GM23338 (cell line): ENCODE results near the gene DSG3. TPM values are rescaled to one million over a fixed set of nuclear protein-coding genes. Genes with fewer than 3 reads are reported as not detected.

ENCODE experiments used
- ATAC-seq: fragments of 200-7000 bp; cut with Tn5 transposase; 3 replicates; pipeline ENCODE4 v1.9.1; 2020
- DNase-seq: peaks from one replicate; pipeline ENCODE4 v3.0.0-alpha.2; 2015; ENCODE audit warnings: low spot score
- H2AFZ ChIP-seq: fragments of 200-600 bp; sonication (generic); 2 replicates; pipeline ENCODE4 v1.8.0; 2016; ENCODE audit warnings: antibody characterized with exemption, mild to moderate bottlenecking, moderate library complexity
- H3F3A ChIP-seq: fragments of 200-600 bp; sonication (generic); replicated peaks from 2 replicates; pipeline ENCODE4 v1.8.0; 2017; ENCODE audit warnings: antibody characterized with exemption, mixed run types, low read depth
- H3K27ac ChIP-seq: fragments of 200-600 bp; sonication (generic); 2 replicates; pipeline ENCODE4 v1.6.1; 2016; ENCODE audit warnings: low read depth
- H3K27me3 ChIP-seq: fragments of 200-600 bp; sonication (generic); 2 replicates; pipeline ENCODE4 v1.8.0; 2016; ENCODE audit warnings: mild to moderate bottlenecking, mixed run types, moderate library complexity; ENCODE audit not compliant: insufficient read depth
- H3K36me3 ChIP-seq: fragments of 200-600 bp; sonication (generic); 2 replicates; pipeline ENCODE4 v1.8.0; 2016; ENCODE audit warnings: mild to moderate bottlenecking; ENCODE audit not compliant: insufficient read depth
- H3K4me1 ChIP-seq: fragments of 200-600 bp; sonication (generic); 2 replicates; pipeline ENCODE4 v1.8.0; 2016; ENCODE audit warnings: mild to moderate bottlenecking, moderate library complexity; ENCODE audit not compliant: insufficient read depth
- H3K4me2 ChIP-seq: fragments of 200-600 bp; sonication (generic); 2 replicates; pipeline ENCODE4 v1.7.1; 2017; ENCODE audit warnings: mixed run types
- H3K4me3 ChIP-seq: fragments of 200-600 bp; sonication (generic); 2 replicates; pipeline ENCODE4 v1.6.1; 2016; ENCODE audit warnings: mixed run types
- H3K79me2 ChIP-seq: fragments of 200-600 bp; sonication (generic); replicated peaks from 2 replicates; pipeline ENCODE4 v1.8.0; 2017; ENCODE audit warnings: mild to moderate bottlenecking; ENCODE audit not compliant: insufficient read depth
- H3K9me2 ChIP-seq: fragments of 200-600 bp; sonication (generic); 2 replicates; pipeline ENCODE4 v1.8.0; 2017; ENCODE audit not compliant: insufficient read depth
- H4K20me1 ChIP-seq: fragments of 200-600 bp; sonication (generic); replicated peaks from 2 replicates; pipeline ENCODE4 v1.8.0; 2017; ENCODE audit warnings: mild to moderate bottlenecking; ENCODE audit not compliant: insufficient read depth
- H3K27ac Mint-ChIP-seq: 2 replicates; pipeline ENCODE4 v1.8.0; 2020; ENCODE audit warnings: inconsistent platforms, mild to moderate bottlenecking, moderate library complexity, mixed read lengths
- H3K27me3 Mint-ChIP-seq: 3 replicates; pipeline ENCODE4 v1.8.0; 2022; ENCODE audit warnings: low read depth, mild to moderate bottlenecking, moderate library complexity, mixed read lengths, inconsistent platforms; ENCODE audit not compliant: insufficient read depth, poor library complexity
- H3K36me3 Mint-ChIP-seq: 3 replicates; pipeline ENCODE4 v1.8.0; 2021; ENCODE audit warnings: low read depth, mild to moderate bottlenecking, inconsistent platforms, moderate library complexity, mixed read lengths
- H3K4me1 Mint-ChIP-seq: 3 replicates; pipeline ENCODE4 v1.8.0; 2020; ENCODE audit warnings: mild to moderate bottlenecking, inconsistent platforms, mixed read lengths
- H3K4me3 Mint-ChIP-seq: 3 replicates; pipeline ENCODE4 v1.8.0; 2021; ENCODE audit warnings: moderate library complexity, mild to moderate bottlenecking, inconsistent platforms, mixed read lengths
- H3K9me3 Mint-ChIP-seq: 3 replicates; pipeline ENCODE4 v1.8.0; 2020; ENCODE audit warnings: moderate library complexity, mild to moderate bottlenecking, inconsistent platforms, mixed read lengths
- CREB1 ChIP-seq: fragments of 250-450 bp; sonication (Bioruptor Pico); IDR thresholded peaks from 2 replicates; pipeline ENCODE4 v1.5.0; 2020; ENCODE audit warnings: low read depth, mild to moderate bottlenecking, moderate library complexity
- EZH2 ChIP-seq: fragments of 200-600 bp; sonication (generic); IDR thresholded peaks from one replicate; pipeline ENCODE4 v1.8.0; 2017; ENCODE audit warnings: antibody characterized with exemption, mild to moderate bottlenecking, low read depth; ENCODE audit not compliant: unreplicated experiment
- EZH2phosphoT487 ChIP-seq: fragments of 200-600 bp; sonication (generic); IDR thresholded peaks from one replicate; pipeline ENCODE4 v1.8.1; 2018; ENCODE audit warnings: antibody characterized with exemption; ENCODE audit not compliant: unreplicated experiment
- JUNB ChIP-seq: IDR thresholded peaks from one replicate; pipeline ENCODE4 v1.6.1; 2016; ENCODE audit warnings: antibody characterized with exemption; ENCODE audit not compliant: unreplicated experiment
- NANOG ChIP-seq: IDR thresholded peaks from 2 replicates; pipeline ENCODE4 v1.6.1; 2016; ENCODE audit warnings: antibody characterized with exemption, borderline replicate concordance
- POLR2AphosphoS5 ChIP-seq: IDR thresholded peaks from 2 replicates; pipeline ENCODE4 v1.6.1; 2016; ENCODE audit warnings: antibody characterized with exemption, low read depth
- STAT1 ChIP-seq: IDR thresholded peaks from one replicate; pipeline ENCODE4 v1.6.1; 2016; ENCODE audit warnings: antibody characterized with exemption; ENCODE audit not compliant: unreplicated experiment
- ZNF114 ChIP-seq: fragments of 250-450 bp; sonication (Bioruptor Pico); IDR thresholded peaks from 2 replicates; pipeline ENCODE4 v1.5.0; 2020; ENCODE audit warnings: mild to moderate bottlenecking, moderate library complexity
- ZNF331 ChIP-seq: fragments of 250-450 bp; sonication (Bioruptor Pico); IDR thresholded peaks from 2 replicates; pipeline ENCODE4 v1.5.0; 2020; ENCODE audit warnings: low read depth, mild to moderate bottlenecking, moderate library complexity
- polyA plus RNA-seq: library from polyadenylated mRNA; unstranded; fragments of >200 nt; fragmentation: Nextera tagmentation; extraction: Ambion mirVana; gene quantifications from 2 replicates; pipeline ENCODE4 v1.2.1, GENCODE V29; 2016
- total RNA-seq: library from RNA; depleted of rRNA; stranded (reverse); fragments of >200 nt; shearing (Covaris generic); gene quantifications from 2 replicates; pipeline ENCODE4 v1.2.3, GENCODE V29; 2014
- TF ChIP-seq, protein P1 (sequence below): fragments of 250-450 bp; sonication (Bioruptor Pico); IDR thresholded peaks from 2 replicates; pipeline ENCODE4 v1.5.0; 2020; ENCODE audit warnings: mild to moderate bottlenecking, moderate library complexity
- TF ChIP-seq, protein P2 (sequence below): IDR thresholded peaks from 2 replicates; pipeline ENCODE4 v1.6.1; 2016; ENCODE audit warnings: antibody characterized with exemption
- TF ChIP-seq, protein P3 (sequence below): IDR thresholded peaks from one replicate; pipeline ENCODE4 v1.6.1; 2018; ENCODE audit warnings: antibody characterized with exemption; ENCODE audit not compliant: unreplicated experiment
- TF ChIP-seq, protein P4 (sequence below), 2 experiments: fragments of 200-600 bp in 1 of 2; sonication (generic) in 1 of 2; conservative IDR thresholded peaks; 2 replicates each; pipeline versions ENCODE4 v1.5.1 to v1.6.1; 2016 to 2017; ENCODE audit warnings: antibody characterized with exemption in 2 of 2, low read depth in 2 of 2, mild to moderate bottlenecking in 2 of 2, moderate library complexity in 1 of 2

The DSG3 gene
- total and polyA plus RNA-seq, 2 experiments from 2014 or later: 0.05 to 0.24 TPM

DNA sequence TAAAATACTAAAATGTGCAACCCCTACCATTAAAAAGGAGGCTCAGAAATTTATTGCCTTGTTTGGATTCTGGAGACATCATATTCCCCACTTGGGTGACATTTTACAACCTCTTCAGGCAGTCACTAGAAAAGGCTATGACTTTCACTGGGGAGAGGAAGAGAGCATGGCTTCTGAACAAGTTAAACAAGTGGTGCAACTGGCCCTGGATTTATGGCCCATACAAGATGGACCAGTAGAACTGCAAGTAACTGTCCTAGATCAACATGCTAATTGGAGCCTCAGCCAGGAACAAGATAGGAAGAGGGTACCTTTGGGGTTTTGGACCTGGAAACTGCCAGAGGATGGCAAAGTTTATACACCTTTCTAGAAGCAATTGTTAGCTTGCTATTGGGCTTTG lies 46.4 kb downstream of the DSG3 start:
- H3K27ac Mint-ChIP-seq: no peak overlapping the region
- Histone ChIP-seq H3K27me3 (0 out of 2 replicates have a peak, but pooled peaks cover 6% of the 10 kb centered on the region), H3K9me2 (no peaks in the 10 kb centered on the region), H3K4me2 (no peak overlapping the region), H3K4me1 (peaks cover 10% of the 10 kb centered on the region), H2AFZ (no peak overlapping the region), H4K20me1 (no peaks in the 10 kb centered on the region), H3F3A (0 out of 2 replicates have a peak, but pooled peaks cover 6% of the 10 kb centered on the region), H3K36me3 (no peaks in the 10 kb centered on the region), H3K4me3 (no peak overlapping the region), H3K79me2 (peaks cover 6% of the 10 kb centered on the region), H3K27ac (no peak overlapping the region)
- TF ChIP-seq POLR2AphosphoS5 (no peak), JUNB (no peak), EZH2 (no peak), STAT1 (no peak), ZNF331 (CRISPR knock-in tag) (no peak), CREB1 (no peak), ZNF114 (CRISPR knock-in tag) (no peak), EZH2phosphoT487 (no peak), NANOG (no peak)
- TF ChIP-seq, protein P1, sequence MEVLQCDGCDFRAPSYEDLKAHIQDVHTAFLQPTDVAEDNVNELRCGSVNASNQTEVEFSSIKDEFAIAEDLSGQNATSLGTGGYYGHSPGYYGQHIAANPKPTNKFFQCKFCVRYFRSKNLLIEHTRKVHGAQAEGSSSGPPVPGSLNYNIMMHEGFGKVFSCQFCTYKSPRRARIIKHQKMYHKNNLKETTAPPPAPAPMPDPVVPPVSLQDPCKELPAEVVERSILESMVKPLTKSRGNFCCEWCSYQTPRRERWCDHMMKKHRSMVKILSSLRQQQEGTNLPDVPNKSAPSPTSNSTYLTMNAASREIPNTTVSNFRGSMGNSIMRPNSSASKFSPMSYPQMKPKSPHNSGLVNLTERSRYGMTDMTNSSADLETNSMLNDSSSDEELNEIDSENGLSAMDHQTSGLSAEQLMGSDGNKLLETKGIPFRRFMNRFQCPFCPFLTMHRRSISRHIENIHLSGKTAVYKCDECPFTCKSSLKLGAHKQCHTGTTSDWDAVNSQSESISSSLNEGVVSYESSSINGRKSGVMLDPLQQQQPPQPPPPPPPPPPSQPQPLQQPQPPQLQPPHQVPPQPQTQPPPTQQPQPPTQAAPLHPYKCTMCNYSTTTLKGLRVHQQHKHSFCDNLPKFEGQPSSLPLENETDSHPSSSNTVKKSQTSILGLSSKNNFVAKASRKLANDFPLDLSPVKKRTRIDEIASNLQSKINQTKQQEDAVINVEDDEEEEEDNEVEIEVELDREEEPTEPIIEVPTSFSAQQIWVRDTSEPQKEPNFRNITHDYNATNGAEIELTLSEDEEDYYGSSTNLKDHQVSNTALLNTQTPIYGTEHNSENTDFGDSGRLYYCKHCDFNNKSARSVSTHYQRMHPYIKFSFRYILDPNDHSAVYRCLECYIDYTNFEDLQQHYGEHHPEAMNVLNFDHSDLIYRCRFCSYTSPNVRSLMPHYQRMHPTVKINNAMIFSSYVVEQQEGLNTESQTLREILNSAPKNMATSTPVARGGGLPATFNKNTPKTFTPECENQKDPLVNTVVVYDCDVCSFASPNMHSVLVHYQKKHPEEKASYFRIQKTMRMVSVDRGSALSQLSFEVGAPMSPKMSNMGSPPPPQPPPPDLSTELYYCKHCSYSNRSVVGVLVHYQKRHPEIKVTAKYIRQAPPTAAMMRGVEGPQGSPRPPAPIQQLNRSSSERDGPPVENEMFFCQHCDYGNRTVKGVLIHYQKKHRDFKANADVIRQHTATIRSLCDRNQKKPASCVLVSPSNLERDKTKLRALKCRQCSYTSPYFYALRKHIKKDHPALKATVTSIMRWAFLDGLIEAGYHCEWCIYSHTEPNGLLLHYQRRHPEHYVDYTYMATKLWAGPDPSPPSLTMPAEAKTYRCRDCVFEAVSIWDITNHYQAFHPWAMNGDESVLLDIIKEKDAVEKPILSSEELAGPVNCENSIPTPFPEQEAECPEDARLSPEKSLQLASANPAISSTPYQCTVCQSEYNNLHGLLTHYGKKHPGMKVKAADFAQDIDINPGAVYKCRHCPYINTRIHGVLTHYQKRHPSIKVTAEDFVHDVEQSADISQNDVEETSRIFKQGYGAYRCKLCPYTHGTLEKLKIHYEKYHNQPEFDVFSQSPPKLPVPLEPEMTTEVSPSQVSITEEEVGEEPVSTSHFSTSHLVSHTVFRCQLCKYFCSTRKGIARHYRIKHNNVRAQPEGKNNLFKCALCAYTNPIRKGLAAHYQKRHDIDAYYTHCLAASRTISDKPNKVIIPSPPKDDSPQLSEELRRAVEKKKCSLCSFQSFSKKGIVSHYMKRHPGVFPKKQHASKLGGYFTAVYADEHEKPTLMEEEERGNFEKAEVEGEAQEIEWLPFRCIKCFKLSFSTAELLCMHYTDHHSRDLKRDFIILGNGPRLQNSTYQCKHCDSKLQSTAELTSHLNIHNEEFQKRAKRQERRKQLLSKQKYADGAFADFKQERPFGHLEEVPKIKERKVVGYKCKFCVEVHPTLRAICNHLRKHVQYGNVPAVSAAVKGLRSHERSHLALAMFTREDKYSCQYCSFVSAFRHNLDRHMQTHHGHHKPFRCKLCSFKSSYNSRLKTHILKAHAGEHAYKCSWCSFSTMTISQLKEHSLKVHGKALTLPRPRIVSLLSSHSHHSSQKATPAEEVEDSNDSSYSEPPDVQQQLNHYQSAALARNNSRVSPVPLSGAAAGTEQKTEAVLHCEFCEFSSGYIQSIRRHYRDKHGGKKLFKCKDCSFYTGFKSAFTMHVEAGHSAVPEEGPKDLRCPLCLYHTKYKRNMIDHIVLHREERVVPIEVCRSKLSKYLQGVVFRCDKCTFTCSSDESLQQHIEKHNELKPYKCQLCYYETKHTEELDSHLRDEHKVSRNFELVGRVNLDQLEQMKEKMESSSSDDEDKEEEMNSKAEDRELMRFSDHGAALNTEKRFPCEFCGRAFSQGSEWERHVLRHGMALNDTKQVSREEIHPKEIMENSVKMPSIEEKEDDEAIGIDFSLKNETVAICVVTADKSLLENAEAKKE (CRISPR knock-in tag): no peak
- TF ChIP-seq, protein P2, sequence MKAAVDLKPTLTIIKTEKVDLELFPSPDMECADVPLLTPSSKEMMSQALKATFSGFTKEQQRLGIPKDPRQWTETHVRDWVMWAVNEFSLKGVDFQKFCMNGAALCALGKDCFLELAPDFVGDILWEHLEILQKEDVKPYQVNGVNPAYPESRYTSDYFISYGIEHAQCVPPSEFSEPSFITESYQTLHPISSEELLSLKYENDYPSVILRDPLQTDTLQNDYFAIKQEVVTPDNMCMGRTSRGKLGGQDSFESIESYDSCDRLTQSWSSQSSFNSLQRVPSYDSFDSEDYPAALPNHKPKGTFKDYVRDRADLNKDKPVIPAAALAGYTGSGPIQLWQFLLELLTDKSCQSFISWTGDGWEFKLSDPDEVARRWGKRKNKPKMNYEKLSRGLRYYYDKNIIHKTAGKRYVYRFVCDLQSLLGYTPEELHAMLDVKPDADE: no peak
- TF ChIP-seq, protein P3, sequence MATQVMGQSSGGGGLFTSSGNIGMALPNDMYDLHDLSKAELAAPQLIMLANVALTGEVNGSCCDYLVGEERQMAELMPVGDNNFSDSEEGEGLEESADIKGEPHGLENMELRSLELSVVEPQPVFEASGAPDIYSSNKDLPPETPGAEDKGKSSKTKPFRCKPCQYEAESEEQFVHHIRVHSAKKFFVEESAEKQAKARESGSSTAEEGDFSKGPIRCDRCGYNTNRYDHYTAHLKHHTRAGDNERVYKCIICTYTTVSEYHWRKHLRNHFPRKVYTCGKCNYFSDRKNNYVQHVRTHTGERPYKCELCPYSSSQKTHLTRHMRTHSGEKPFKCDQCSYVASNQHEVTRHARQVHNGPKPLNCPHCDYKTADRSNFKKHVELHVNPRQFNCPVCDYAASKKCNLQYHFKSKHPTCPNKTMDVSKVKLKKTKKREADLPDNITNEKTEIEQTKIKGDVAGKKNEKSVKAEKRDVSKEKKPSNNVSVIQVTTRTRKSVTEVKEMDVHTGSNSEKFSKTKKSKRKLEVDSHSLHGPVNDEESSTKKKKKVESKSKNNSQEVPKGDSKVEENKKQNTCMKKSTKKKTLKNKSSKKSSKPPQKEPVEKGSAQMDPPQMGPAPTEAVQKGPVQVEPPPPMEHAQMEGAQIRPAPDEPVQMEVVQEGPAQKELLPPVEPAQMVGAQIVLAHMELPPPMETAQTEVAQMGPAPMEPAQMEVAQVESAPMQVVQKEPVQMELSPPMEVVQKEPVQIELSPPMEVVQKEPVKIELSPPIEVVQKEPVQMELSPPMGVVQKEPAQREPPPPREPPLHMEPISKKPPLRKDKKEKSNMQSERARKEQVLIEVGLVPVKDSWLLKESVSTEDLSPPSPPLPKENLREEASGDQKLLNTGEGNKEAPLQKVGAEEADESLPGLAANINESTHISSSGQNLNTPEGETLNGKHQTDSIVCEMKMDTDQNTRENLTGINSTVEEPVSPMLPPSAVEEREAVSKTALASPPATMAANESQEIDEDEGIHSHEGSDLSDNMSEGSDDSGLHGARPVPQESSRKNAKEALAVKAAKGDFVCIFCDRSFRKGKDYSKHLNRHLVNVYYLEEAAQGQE: no peak
- TF ChIP-seq, protein P4, sequence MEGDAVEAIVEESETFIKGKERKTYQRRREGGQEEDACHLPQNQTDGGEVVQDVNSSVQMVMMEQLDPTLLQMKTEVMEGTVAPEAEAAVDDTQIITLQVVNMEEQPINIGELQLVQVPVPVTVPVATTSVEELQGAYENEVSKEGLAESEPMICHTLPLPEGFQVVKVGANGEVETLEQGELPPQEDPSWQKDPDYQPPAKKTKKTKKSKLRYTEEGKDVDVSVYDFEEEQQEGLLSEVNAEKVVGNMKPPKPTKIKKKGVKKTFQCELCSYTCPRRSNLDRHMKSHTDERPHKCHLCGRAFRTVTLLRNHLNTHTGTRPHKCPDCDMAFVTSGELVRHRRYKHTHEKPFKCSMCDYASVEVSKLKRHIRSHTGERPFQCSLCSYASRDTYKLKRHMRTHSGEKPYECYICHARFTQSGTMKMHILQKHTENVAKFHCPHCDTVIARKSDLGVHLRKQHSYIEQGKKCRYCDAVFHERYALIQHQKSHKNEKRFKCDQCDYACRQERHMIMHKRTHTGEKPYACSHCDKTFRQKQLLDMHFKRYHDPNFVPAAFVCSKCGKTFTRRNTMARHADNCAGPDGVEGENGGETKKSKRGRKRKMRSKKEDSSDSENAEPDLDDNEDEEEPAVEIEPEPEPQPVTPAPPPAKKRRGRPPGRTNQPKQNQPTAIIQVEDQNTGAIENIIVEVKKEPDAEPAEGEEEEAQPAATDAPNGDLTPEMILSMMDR (conservative IDR thresholded peaks at IDR 0.05; ENCODE audit: low read depth in 2 of 2): no peak
- peaks cover 9% of the 10 kb centered on the region for H3K4me1 Mint-ChIP-seq
- H3K9me3 Mint-ChIP-seq: no peaks in the 10 kb centered on the region; the same call in 2 of the 3 replicates
- H3K36me3 Mint-ChIP-seq: no peaks in the 10 kb centered on the region
- no peak for DNase-seq
- no peak for ATAC-seq
- H3K27me3 Mint-ChIP-seq: peaks cover 3% of the 10 kb centered on the region
- no peak overlapping the region for H3K4me3 Mint-ChIP-seq
